HG03025 (cell line): ENCODE data around the gene PTPRD.

Experiments
- ATAC-seq: cut with Tn5 transposase; IDR thresholded peaks from one replicate; pipeline ENCODE4 v1.9.1; 2021; ENCODE audit warnings: mild to moderate bottlenecking, moderate library complexity; ENCODE audit not compliant: unreplicated experiment, low FRiP score

Gene PTPRD

DNA sequence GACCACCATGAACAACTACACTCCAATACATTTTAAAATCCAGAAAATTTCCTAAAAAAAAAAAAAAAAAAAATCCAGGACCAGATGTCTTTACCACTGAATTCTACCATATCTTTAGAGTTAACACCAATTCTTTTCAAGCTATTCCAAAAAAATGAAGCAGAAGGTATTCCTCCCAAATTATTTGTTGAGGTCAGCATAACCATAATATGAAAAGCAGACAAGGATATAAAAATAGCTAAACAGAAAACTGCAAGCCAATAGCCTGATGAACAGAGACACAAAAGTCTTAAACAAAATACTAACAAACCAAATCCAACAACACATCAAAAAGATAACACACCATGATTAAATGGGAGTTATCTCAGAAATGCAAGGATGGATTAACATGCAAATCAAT, 695.4 kb downstream of the PTPRD start:
- no peak for ATAC-seq

DNA sequence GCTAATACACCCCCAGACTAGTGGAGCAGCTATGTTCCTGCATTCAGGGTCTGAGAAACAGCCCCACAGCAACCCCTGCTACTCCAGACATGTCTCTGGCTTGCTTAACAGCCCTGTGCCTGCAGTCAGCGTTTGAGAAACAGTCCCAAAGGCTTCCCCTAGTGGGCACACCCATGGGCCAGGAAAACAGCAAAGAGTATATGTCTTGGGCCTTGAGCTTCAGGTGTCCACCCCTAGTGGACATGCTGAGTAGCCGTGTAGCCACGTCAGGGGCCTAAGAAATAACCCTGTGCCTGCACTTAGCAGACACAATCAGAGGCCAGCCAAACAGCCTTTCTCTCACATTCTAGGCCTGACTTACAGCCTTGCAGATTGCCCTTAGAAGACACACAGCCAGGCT, 698.6 kb downstream of the PTPRD start:
- no peak for ATAC-seq

DNA sequence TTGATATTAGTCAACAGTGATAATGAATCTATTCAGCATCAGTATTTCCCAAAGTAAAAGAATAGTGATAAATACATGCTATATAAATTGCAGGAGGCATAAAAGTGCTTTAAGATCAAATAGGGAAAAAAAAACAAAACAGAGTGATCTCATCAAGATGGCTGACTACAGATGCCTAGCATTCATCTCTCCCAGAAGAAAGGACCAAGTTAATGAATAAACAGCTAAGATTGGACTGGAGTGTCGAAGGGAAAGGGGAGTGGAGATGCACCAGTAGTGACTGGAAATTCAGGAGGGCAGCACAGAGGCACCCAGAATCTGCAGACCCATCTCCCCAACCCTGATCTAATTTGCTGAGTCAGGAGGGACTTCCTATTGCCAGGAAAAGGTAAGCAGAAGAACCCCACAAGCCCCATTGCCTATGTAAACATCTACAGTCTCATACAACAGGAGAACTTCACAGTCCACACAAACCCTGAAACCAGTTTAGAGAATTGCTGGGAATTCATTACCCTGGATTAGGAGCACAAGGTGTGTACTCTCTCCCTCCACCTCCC, 699.4 kb downstream of the PTPRD start:
- no peak for ATAC-seq

DNA sequence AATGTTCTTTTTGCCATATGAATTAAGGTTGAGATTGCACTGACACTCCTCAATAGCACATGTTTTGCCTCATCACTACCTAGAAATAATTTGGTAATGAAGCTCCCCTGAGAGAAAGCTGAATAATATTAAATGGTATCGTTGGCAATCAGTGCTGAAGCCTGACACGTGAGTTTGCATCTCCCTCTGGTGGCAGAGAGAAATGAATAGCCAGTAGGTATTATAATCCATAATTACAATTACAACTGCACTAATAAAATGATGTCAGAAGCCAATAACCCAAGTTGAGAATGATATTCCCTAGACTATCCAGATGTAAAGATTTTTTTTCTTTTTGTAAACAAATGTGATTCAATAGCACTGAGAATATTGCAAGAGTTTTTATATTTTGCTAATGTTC, 700.3 kb downstream of the PTPRD start:
- no peak for ATAC-seq

DNA sequence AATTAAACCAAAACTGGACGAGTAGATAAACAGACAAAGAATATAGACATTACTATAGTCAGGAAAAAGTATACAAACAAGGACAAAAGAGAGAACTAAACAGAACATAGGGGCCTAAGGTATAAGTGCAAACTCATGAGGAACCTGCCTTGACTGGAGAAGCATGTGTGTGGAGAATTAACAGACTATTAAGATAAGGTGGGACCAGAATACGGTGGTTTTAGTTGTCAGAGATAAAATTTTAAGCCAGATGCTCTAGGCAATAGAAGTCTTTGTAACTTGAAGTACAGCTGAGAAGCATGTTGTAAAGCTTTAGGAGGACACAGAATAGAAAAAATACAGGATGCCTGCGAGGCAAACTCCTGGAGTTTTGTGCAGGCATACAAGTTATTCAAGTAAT, 707.1 kb downstream of the PTPRD start:
- no peak for ATAC-seq

DNA sequence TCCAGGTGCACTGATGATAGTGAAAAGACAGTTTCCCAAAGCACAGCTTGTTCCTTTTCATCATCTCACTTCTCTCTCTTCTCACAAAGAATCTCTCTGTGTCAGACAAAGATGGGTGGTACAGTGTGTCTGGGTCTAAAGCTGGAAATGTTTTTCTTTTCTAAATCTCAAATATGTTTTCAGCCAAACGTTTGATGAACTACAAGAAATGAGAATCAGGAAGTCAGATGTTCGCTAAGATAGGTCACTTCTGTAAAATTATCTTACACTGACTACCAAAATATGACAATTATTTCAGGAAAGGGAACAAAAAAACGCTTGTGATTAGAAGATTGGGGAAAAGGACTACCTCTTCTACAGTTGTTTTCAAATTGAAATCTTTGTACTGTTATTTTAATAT, 708.8 kb downstream of the PTPRD start:
- no peak for ATAC-seq

DNA sequence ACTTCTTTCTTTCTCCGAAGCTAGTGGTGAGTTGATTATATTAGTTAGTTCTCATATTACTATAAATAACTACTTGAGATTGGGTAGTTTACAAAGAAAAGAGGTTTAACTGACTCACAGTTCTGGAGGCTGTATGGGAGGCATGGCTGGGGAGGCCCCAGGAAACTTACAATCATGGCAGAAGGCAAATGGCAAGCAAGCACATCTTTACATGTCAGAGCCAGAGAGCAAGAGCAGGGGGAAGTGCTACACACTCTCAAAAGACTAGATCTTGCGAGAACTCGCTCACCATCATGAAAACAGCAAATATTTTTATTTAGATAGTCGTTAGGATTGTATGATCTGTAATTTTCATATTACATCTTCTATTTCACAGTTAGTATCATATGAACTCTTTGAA, 711.2 kb downstream of the PTPRD start:
- no peak for ATAC-seq

DNA sequence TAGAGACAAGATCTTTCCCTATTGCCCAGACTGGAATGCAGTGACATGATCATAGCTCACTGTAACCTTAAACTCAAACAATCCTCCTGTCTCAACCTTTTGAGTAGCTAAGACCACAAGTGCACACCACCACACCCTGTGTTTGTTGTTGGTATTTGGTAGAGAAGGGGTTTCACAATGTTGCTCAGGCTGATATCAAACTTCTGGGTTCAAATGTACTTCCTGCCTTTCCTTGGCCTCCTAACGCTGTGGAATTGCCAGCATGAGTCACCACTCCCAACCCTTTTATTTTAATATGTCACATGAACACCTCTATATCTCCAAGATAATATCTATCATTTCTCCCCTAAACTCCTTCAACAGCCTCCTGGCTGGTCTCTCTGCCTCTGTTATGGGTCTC, 719.0 kb downstream of the PTPRD start:
- ATAC-seq, result no peak

DNA sequence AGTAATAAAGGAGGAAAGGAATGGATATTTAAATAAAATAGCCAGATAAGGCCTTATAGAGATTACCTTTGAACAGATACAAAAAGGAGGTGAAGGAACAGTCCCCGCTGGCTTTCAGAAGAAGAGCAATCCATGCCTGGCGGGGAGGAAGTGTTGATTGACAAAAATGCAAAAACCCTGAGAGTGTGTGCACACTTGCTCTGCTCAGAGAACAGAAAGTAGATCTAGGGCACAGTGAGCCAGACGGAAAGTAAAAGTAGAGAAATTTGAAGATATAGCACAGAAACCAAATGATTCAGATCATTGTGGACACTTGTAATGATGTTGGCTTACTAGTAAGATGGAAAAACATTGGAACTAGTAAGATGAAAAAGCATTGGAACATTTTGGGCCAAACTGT, 720.6 kb downstream of the PTPRD start:
- no peak for ATAC-seq

DNA sequence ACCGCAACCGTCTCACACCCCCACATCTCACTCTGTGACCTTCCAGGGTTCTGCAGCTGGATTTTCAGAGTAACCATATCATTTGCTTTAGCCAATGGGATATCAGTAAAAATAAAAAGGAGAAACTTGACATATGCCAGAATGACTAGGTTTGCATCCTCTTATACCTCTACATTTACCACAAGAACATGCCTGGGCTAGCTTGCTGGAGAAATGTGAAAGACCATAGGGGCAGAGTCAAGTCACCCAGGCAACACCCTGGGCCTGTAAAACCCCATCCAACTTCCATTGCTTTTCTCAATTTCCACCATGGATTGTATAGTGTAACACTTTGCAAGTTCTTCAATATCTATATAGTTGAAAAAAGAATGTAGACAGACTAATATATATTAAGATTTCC, 731.1 kb downstream of the PTPRD start:
- ATAC-seq, result no peak

DNA sequence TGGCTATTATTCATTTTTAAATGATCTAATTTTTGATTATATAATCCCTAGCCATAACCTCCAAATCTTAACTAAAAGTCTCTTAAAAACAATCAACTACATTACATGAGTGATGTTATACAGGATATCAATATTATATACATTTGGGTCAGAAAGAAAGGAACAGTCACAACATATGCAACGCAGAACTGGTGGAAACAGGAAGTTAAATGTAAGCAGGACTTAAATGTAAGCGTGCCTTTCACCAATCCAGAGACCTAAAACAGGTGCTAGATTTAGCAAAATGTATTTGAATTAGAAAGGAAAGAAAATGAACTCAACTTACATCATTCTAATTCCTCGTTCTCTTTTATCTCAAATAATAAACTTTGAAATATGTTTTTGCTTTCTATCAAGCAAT, 738.5 kb downstream of the PTPRD start:
- no peak for ATAC-seq

DNA sequence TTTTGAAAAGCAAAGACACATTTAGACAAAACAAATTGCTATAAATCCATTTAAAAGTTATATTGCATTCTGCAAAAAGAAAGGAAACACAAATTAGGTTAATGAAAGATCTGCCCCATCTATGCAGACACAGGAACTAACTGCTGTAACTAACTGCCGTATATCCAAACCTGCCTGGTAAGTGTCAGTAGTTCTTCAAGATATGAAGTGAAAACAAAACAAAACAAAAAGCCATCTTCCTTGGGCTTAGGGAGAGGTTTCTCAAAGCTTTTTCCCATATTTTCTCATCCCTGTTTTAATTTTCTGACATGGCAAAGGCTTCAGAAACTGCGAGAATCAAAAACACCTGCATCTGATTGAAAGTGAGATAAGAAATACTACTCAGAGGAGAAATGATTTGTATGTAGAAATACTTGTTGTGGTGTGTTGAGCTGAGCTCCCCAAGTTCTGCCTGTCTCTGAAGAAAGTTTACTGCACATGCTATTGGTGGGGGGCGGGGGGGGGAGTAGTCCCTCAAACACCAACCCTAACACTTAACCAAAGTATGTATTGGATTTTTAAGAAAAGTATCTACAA, 750.5 kb downstream of the PTPRD start:
- no peak for ATAC-seq

DNA sequence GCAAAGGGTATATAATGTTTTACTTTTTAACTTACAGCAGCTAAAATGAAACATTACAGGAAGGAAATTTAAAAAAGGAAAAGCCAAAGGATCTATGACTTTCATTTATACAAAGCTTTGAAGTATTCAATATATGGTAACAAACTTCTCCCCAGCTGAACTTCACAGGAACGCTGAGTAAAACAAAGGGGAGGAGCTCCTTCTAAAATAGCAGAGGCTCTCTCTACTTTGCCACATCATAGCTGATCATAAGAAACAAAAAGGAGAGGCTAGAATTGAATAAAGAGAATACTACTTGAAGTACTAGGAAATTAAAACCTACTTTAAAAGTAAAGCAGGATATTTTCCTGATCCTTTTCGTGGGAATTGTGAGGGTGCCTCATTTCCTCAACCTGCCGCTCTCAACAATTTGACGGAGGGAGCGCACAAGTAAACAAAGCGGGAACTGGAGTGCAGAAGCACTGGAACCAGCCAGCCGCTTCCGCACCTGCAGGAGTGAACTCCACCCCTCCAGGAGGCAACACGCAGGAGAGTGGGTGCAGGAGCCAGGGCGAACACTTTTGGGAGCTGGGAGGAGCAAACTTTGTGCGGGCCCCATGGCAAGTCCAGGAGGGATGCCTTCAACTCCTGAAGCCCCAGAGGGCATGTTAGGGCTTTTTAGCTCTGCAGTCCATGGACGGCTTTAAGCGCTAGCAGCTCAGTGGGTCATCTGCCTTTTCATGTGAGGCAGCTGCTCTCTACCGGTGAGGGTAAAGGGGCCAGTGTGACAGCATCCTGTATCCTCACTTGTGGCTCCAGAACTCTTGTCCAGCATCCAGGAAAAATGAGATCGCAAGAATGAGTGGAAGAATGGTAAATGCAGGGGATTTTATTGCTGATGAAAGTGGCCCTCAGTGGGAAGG, 757.4 kb downstream of the PTPRD start:
- no peak for ATAC-seq

DNA sequence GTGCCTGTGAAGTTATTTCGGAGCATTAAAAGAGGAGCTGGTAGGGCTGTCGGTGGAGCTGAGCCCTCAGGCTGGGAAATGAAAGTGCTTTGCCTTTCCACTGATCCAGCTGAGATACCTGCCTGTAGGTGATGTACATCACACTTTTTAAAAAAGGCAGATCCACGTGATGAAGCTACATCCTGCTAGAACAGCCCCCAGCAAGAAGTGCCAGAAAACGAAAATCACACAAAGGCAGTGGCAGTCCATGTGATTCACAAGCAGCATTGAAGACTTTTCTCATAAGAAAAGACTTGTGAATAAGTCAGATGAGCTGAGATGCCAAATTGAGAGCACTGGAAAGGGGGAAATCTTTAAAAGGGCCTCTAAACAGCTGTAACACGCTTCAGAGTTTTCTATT, 765.1 kb downstream of the PTPRD start:
- no peak for ATAC-seq

DNA sequence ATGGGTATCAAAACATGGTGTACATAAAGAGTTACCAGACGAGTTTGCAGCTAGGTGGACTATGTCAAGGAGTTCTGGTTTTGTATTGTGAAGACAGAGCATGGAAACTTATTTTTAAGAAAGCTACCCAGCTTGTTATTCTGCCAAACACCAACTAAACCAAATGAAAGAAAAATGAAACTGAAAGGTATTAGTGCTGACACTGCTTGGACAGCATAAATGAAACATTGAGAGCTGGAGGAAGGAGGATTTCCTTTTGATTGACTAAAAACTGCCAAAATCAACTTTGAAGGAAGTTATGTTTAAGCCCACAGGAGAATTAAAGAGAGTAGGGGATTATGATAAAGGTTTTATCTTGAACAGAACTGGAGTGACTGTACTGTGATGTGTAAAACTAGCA, 766.2 kb downstream of the PTPRD start:
- peak; percentile 77 for ATAC-seq

DNA sequence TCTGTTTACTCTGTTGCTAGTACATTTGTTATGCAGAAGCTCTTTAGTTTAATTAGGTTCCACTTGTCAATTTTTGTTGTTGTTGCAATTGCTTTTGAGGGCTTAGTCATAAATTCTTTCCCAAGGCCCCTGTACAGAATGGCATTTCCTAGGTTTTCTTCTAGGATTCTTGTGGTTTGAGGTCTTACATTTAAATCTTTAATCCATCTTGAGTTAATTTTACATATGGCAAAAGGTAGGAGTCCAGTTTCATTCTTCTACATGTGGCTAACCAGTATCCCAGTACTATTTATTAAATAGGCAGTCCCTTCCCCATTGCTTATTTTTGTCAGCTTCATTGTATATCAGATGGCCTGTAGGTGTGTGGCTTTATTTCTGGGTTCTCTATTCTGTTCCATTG, 792.4 kb downstream of the PTPRD start:
- no peak for ATAC-seq

DNA sequence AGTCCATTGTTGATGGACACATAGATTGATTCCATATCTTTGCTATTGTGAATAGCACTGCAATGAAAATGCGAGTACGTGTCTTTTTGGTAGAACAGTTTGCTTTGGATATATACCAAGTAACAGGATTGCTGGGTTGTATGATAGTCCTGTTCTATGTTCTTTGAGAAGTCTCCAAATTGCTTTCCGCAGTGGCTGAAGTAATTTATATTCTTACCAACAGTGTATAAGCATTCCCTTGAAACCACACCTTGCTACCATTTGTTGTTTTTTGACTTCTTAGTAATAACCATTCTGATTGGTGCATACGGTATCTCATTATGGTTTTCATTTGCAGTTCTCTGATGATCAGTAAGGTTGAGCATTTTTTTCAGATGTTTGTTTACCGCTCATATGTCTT, 792.9 kb downstream of the PTPRD start:
- ATAC-seq, result no peak

DNA sequence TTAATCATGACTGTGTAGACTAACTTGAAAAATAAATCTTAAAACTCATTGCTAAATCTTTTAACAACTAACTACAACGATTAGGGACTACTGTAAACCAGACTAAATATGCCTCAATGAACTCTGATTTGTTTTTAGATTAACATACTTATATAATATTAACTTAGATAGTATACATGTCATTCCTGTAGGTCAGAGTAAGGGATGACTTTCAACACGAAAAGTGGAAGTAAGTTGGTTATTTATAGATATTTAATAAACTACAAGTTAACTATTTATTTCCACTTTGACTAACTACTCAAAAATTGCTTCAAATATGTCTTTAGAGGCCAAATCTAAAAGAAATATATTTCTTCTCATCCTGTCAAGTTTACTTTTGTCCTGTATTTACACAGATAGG, 795.6 kb downstream of the PTPRD start:
- ATAC-seq, result no peak

DNA sequence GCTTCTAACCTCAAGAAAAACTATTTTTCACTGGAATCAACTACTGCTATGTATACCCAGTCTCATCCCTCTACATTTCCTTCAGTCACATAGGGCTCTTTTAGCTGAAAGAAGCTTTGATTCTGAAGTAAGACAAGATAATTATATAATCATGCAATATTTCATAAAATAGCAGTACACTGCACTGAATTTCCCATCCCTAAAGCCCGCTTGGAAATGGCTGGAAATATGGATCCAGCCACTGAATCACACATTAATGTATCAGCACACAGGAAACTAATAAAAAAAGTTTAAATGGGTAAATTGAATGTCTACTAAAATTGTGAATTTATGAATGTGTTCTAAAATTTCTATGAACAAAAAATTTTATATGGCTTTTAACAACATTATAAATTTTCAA, 808.7 kb downstream of the PTPRD start:
- ATAC-seq, result no peak

DNA sequence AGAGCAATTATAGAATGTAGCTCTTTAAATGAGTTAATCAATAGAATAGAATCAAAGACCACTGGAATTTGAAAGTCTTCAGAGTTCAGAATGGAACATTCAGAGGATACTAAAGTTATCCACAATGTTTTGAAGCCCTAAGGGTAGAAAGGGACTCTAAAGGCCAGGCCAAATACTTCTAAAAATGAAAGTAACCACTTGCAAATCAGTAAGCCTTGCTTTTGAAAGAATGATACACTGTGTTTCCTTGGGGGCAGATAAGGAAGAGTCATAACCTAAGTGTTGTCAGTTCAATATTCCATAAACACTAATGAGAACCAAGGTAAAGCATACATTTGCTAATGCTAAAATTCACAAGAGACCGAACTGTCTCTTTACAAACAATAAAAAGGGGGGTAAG, 813.5 kb downstream of the PTPRD start:
- ATAC-seq, result no peak

DNA sequence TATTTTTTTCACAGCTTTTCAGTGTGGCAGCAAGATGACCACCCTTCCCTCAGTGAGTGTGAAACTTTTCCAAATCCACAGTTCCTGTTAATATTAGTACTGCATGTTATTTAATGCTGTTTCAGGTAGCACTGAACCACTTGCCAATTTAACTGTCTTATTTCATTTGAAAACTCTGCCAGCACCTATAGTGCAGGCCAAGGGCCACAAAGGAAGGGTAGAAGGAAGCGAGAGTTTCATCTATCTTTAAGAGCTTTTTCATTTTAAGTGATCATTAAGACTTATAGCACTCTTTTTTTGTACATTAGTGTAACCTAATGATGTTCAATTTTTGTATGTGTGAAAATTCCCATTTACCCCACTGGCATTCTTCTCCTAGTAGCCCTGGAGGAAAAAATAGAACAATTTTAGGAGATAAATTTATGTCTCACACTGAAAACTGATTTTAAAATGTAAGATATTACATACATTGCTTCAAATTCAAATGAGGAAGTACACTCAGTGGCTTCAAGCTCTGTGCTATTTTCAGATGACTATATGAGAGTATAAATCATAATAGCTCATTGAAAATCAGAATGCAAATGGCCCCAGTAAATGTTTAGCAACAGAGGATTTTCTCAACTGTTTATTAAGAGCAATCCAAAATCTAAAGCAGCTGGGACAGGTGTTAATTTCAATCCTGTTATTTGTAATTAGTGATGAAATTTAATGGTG, 820.5 kb downstream of the PTPRD start:
- ATAC-seq, result peak; percentile 79
